Left lung (tissue), 10 donors: ENCODE results near the gene ITGA1. TPM values are rescaled to one million over a fixed set of nuclear protein-coding genes. Genes with fewer than 3 reads are reported as not detected.

Source experiments
- ATAC-seq: fragments of 200-7000 bp; cut with Tn5 transposase; one replicate; pipeline ENCODE4 v1.9.1; 2020; ENCODE audit warnings: moderate library complexity
- DNase-seq, 4 donors: peaks; one replicate each; pipeline ENCODE4 v3.0.0-alpha.2; 2013 to 2020
- H3K27ac ChIP-seq, 2 donors: fragments of 200-600 bp; sonication (generic) in 1 of 2; one replicate each; pipeline versions ENCODE4 v1.5.0 to v1.8.0; 2020 to 2021
- H3K27me3 ChIP-seq, 2 donors: fragments of 200-600 bp; sonication (generic) in 1 of 2; one replicate each; pipeline versions ENCODE4 v1.5.0 to v1.8.0; 2020 to 2021
- H3K36me3 ChIP-seq, 2 donors: fragments of 200-600 bp; sonication (generic) in 1 of 2; one replicate each; pipeline versions ENCODE4 v1.5.0 to v1.8.0; 2020 to 2021
- H3K4me1 ChIP-seq, 2 donors: fragments of 200-600 bp; one replicate each; pipeline ENCODE4 v1.8.0; 2021
- H3K4me3 ChIP-seq, 2 donors: fragments of 200-600 bp; sonication (generic) in 1 of 2; one replicate each; pipeline versions ENCODE4 v1.5.0 to v1.8.0; 2020 to 2021; ENCODE audit warnings: mild to moderate bottlenecking in 1 of 2
- H3K9me3 ChIP-seq, 2 donors: fragments of 200-600 bp; sonication (generic) in 1 of 2; one replicate each; pipeline versions ENCODE4 v1.5.0 to v1.8.0; 2020 to 2021
- CTCF ChIP-seq, 2 donors: fragments of 200-600 bp; sonication (generic) in 1 of 2; IDR thresholded peaks; one replicate each; pipeline versions ENCODE4 v1.5.0 to v1.8.0; 2021; ENCODE audit warnings: antibody characterized with exemption in 2 of 2
- intact Hi-C, 2 donors: fragments of 100-400 bp; cut with DNase I; formaldehyde crosslinking; loops; one replicate each; pipeline versions ENCODE4 v1.11.2 to v1.14.2; 2022
- polyA plus RNA-seq, 6 donors: library from polyadenylated mRNA; unstranded; fragments of 120-200 nt; gene quantifications; one replicate each; pipeline ENCODE4 v1.2.1, GENCODE V29; 2013; ENCODE audit not compliant: insufficient read length in 6 of 6
- total RNA-seq, 2 donors: library from RNA; stranded (reverse); fragmentation: NEBNext Ultra II Directional; extraction: Animal tissue kit (Norgen Biotek cat#: 25700); gene quantifications; one replicate each; pipeline ENCODE4 v1.2.1, GENCODE V29; 2021
- donor health status: DM: no; HTN: yes; CAD: no.
- donor health status: DM: no; HTN: no; CAD: no.

Gene ITGA1
- total and polyA plus RNA-seq, 8 donors = 67.8 to 127 (median 88.2) TPM

- no peak overlapping the region for H3K27ac ChIP-seq
- H3K27me3 ChIP-seq = no peaks in the 10 kb centered on the region
- intact Hi-C loops = loop anchor here in 1 of 2 donors (5.0 kb wide), 1 partner anchor 150 kb away; no protein-coding TSS in a partner anchor
- no peak for DNase-seq
- no peak overlapping the region for H3K4me3 ChIP-seq
- no peaks in the 10 kb centered on the region for H3K36me3 ChIP-seq
- no peaks in the 10 kb centered on the region for H3K9me3 ChIP-seq
- TF ChIP-seq CTCF (IDR thresholded peaks at IDR 0.05) = no peak
- H3K4me1 ChIP-seq = peaks cover 0 to 15% of the 10 kb centered on the region in 2 donors
- no peak for ATAC-seq
Measured at GRCh38 chr5:52947208-52947607, 159.5 kb downstream of the ITGA1 start.

- Histone ChIP-seq H3K9me3 (no peaks in the 10 kb centered on the region), H3K27me3 (no peaks in the 10 kb centered on the region), H3K36me3 (no peaks in the 10 kb centered on the region), H3K4me3 (no peak overlapping the region), H3K27ac (no peak overlapping the region), H3K4me1 (peaks cover 0 to 15% of the 10 kb centered on the region in 2 donors)
- no peak for TF ChIP-seq CTCF (IDR thresholded peaks at IDR 0.05)
- intact Hi-C loops = loop anchor here in 1 of 2 donors (5.0 kb wide), 1 partner anchor 149 kb away; no protein-coding TSS in a partner anchor
- ATAC-seq (no peak), DNase-seq (no peak)
Measured at GRCh38 chr5:52947851-52948250, 160.1 kb downstream of the ITGA1 start.

GRCh38 chr5:52948418-52949076 is 160.8 kb downstream of the ITGA1 start:
- H3K27me3 ChIP-seq = no peaks in the 10 kb centered on the region
- H3K4me3 ChIP-seq = no peak overlapping the region
- TF ChIP-seq CTCF (IDR thresholded peaks at IDR 0.05) = peak; percentile 58 to 70
- ATAC-seq (peak; percentile 99), DNase-seq (peak in 3 of 4 donors; percentile 34 to 66 (median 38))
- H3K36me3 ChIP-seq = peaks cover 0 to 6% of the 10 kb centered on the region in 2 donors
- peaks cover 0 to 15% of the 10 kb centered on the region in 2 donors for H3K4me1 ChIP-seq
- peak overlapping the region in 1 of 2 donors; percentile 7 for H3K27ac ChIP-seq
- intact Hi-C loops = loop anchor here in 1 of 2 donors (5.0 kb wide), 1 partner anchor 149 kb away; no protein-coding TSS in a partner anchor
- no peaks in the 10 kb centered on the region for H3K9me3 ChIP-seq

- Histone ChIP-seq H3K27ac (no peak overlapping the region), H3K36me3 (peaks cover 0 to 6% of the 10 kb centered on the region in 2 donors), H3K4me1 (peaks cover 0 to 11% of the 10 kb centered on the region in 2 donors), H3K4me3 (no peak overlapping the region), H3K27me3 (no peaks in the 10 kb centered on the region), H3K9me3 (no peaks in the 10 kb centered on the region)
- intact Hi-C loops = no loop called here
- ATAC-seq (peak; percentile 12), DNase-seq (no peak)
- no peak for TF ChIP-seq CTCF (IDR thresholded peaks at IDR 0.05)
Measured at GRCh38 chr5:52950686-52951085, 163.0 kb downstream of the ITGA1 start.

- H3K27ac ChIP-seq = no peak overlapping the region
- H3K36me3 ChIP-seq = peaks cover 0 to 6% of the 10 kb centered on the region in 2 donors
- no peaks in the 10 kb centered on the region for H3K27me3 ChIP-seq
- peaks cover 0 to 8% of the 10 kb centered on the region in 2 donors for H3K4me1 ChIP-seq
- no peak for TF ChIP-seq CTCF (IDR thresholded peaks at IDR 0.05)
- no peaks in the 10 kb centered on the region for H3K9me3 ChIP-seq
- DNase-seq = no peak
- intact Hi-C loops = no loop called here
- ATAC-seq = no peak
- no peak overlapping the region for H3K4me3 ChIP-seq
Measured at GRCh38 chr5:52952483-52952882, 164.8 kb downstream of the ITGA1 start.
